Stimulated activated CD4-positive, alpha-beta T cell treated with anti-CD3 and anti-CD28 coated beads, TNF-alpha, amount 100 ng/mL, for 4 hours (primary cell): ENCODE data around the gene HMCN1.

ENCODE experiments used
- DNase-seq, 3 experiments: peaks; one replicate each; pipeline ENCODE4 v3.0.0-alpha.2; 2020; ENCODE audit warnings: low read depth in 3 of 3

HMCN1 gene

DNA sequence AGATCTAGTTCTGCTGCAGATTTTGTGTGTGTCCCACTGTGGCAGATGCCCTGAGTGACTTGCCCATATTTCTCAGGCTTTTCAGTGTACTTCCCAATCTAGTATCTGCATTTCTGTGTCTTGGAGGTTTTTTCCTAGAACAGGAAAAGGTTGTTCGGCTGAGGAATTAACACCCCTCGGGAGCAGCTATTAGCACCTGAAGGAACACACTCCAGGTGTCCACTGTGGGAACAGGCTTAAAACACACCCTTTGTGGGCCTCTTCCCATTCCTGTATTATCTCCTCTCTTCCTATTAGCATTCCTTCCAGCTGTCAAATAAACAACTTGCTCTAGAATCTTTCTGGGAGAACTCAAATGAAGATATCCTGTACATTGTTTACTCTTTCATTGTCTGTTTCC lies 178.3 kb downstream of the HMCN1 start:
- DNase-seq = no peak

DNA sequence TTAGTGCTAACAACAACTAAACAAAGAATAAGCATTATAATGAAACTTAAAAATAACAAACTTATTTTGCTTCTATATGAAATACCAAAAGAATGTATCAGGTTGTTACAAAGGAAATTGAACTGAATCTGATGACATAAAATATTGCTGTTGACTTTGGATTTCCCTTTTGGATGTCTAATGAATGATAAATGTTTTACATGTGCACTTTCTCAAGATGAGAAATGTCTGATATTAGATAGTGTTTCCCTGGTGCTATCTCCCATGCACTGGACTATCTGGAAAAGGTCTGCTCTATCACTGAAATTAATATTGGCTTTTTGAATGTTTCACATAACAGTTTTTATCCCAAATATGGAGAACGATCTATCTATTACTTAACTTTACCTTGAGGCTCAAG lies 179.9 kb downstream of the HMCN1 start:
- no peak for DNase-seq

DNA sequence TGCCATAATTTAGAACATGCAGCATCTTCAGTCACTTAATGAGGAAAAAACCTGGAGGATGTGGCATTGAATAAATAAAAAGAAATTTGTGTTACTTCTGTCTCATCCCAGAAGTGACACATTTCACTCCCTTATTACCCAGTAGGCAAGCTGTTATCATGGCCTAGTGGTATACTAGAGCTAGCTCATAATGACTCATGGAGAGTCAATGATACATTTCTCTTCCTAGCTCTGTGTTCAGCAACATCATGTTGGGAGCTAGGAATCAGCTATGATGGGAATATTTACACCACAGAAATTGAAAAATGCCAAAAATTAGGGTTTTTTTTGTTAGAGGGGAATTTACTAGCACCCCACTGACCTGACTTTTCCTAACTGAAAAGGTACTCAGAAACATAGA lies 182.7 kb downstream of the HMCN1 start:
- no peak for DNase-seq

DNA sequence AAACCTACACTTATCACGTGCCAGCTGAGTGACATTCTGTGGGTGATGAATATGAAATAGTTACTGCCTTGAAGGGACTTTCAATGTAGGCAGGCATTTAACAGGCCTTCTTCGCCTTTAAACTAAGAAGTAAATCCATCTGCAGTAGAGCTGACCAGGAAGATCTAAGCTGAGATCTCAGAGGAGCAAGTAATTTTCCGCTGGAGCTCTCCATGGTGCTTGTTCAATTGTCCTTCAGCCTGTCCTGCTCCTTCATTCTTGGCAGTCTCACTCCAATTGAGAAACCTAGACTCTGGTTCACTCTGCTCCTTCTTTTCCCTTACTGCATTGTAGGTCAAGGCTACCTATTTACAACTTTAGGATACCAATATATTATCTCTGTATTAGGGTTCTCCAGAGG lies 183.5 kb downstream of the HMCN1 start:
- DNase-seq = no peak

DNA sequence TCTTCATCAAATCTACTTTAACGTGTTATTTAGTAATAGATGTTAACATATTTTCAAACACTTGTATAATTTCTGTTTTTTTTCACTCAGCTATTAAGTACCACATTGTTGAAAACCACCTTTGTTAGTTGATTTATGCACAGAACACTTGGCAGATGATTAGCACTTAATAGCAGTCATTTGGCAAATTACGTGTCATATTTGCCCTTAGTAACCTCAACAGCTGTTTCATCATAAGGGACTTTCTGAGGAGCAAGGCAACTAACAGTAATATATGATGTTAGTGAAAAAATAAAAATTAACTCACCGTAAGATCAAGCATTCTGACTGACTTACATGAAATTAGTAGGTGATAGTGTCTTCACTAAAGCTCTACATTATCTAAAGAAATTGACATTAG lies 186.4 kb downstream of the HMCN1 start:
- DNase-seq = no peak

DNA sequence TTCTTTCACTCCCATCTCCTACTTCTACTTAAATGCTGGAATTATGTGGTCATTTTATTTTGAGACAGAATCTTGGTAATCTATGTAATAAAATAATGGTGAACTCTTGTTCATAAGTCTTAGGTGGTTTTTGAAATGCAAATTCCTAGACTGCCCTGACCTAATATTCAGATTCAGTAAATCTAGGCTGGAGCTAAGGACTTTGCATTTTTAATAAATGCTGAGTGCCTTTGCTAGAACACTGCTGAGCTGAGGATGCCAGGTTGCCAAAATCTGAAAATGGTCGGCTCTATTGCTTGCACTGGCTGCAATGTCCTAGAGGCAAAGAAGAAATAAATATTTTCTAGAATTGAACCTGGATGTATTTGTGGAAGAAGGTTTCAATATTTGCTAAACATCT lies 187.4 kb downstream of the HMCN1 start:
- no peak for DNase-seq

DNA sequence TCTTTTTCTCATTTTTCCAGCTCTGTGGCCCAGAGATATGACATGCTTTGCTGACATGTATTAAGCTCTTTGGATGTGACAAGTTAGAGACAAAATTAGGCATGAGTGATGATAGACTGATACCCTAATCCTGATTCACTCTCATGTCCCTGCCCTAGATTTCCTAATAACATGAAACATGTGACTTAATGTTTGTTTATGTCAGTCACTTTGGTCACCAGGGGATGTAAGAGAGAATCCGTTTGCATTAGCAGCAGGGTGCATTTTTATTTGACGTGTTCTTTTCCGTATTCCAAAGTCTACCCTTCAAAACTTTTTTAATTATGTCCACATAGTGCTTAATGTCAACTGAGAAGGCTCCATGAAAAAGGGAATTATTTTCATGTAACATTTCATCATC lies 192.4 kb downstream of the HMCN1 start:
- DNase-seq = no peak

DNA sequence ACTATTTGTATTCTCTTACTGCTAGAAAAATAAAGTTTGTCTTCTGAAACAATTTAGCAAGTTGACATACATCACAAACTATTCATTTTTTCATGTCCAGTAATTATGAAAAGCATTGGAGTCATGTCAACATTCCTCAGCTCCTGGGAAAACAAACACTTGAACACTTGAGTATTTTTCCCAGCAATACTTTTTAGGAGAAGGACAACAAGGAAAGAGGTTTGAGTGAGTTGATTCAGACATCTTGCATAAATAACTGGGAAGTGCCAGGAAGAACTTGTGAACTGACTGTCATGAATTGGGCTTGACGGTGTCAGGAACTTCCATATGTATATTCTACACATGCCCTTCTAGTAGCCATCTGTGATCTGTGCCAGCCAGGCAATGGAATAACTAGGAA lies 195.6 kb downstream of the HMCN1 start:
- no peak for DNase-seq

DNA sequence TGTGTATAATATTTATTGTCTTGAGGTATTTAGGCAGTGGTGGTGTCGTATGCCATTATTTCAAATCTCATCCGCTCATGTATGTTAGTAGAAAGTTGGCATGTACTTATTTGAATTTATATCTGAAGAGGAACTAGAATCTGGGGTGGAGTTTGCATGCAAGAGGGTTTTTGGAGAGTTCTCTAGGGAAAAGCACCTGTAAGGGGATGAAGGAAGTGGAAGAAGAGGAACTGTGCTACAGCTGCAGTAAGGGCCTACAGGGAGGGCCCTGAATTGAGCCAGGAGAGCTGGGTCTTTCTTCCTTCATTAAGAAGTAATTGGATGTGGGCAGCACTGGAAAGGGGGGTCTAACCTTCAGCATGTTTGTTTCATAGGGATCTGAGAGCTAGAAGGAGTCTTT lies 197.2 kb downstream of the HMCN1 start:
- DNase-seq = no peak

DNA sequence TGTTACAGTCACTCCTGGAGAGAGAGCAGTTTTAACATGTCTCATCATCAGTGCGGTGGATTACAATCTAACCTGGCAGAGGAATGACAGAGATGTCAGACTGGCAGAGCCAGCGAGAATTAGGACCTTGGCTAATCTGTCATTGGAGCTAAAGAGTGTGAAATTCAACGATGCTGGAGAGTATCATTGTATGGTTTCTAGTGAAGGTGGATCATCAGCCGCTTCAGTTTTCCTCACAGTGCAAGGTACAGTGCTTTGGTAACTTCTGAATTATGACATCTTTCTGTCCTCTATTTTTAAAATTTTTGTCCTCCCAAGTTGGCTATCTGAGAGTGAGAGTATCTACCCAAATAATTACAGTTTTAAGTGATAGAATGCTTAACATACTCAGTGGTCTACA lies 199.4 kb downstream of the HMCN1 start:
- DNase-seq = no peak

DNA sequence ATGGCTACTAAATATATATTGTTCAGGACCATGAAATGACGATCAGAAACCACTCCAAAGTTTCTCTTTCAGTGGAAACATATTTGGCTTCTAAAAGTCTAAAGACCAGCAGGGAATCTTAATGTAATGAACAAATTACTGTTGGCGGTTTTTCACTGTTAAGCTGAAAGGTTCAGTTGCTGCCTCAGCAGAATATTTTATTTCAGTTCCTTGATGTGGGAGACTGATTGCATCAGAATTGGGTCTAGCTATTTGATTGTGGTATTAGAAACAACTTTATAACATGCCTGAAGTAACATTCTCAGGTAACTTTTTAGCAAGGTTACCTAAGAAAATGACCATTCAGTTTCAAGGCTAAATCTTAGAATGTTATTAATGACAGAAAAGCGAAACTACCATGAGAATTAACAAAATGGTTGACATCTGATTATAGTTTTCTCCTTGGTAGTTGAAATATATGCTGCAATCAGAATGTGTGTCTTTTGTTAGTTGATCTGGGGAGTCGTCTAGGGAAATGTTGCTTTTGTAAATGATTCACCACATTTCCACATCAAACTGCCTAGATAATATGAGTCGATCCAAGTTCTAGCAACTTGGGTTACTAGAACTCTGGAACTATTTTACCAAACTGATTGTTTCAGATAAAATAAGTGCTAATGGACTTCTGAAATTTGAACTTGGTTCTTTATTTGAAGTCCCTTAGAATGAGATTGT lies 200.4 kb downstream of the HMCN1 start:
- no peak for DNase-seq

DNA sequence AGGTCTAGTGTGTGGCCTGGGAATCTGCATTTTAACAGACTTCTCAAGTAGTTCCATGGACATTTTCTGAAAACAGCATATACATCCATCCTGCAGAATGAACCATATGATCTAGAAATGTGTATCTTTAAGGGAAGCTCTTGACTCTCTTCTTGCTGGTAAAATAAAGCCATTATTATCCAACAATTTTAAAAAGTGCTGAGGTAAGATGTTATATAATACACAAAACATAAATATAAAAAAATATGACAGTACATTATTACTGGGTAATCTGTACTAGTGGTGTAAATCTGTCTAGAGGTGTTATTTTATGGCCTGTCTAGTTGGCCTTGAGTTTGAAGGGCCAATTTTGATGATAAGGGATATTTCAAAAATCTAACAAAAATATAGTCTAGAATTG lies 201.2 kb downstream of the HMCN1 start:
- no peak for DNase-seq

DNA sequence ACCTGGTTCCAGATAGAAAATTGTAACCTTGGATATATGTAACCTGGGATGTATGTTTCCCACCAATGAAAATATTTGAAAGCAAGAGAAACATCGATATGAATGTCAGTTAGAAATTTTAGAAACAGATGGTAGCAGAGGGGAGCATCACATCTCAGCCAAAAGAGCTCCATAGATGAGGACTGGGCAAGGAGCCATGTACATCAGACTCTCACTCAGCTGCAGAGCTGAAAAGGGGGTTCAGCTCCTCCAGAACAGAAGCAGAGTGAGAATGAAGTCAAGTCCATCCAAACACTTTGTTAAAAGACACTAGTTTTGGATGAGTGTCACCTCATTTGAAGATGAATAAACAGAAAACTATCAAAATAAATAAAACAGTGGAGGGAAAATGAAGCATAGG lies 202.4 kb downstream of the HMCN1 start:
- DNase-seq = no peak

DNA sequence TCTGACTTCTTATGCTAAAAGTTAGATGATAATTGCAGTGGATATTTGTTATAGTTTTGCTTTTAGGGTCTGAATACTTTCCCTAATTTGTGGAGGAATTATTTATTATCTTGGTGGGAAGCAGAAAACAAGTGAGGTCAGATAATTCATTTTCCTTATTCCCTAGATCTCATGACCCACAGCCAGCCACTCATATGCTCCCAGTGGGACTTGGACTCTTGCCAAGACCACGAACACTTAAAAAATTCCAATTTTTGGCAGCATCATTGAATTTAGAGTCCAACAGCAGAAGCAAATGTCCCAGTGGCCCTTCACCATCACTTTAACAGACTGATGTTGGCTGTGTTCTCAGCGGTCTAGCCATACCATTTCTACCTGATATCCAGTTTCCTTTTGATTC lies 204.2 kb downstream of the HMCN1 start:
- no peak for DNase-seq

DNA sequence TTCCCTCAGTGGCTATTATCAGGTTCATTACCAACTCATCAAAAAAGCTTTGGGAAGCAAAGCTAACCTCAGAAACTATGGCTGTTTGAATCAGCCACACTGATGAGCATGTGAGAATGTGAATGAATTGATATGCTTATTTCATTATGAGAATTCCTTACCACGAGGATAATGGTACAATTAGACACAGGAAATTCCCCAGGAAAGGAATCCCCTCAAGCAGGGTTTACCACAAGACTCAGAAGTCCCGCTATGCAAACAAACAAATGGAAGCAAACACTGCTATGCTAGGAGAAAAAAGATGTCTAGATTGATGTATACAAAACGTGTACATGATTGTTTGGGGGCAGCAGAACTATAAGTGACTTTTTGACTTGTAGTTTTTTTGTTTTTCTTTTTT lies 205.0 kb downstream of the HMCN1 start:
- DNase-seq = no peak

DNA sequence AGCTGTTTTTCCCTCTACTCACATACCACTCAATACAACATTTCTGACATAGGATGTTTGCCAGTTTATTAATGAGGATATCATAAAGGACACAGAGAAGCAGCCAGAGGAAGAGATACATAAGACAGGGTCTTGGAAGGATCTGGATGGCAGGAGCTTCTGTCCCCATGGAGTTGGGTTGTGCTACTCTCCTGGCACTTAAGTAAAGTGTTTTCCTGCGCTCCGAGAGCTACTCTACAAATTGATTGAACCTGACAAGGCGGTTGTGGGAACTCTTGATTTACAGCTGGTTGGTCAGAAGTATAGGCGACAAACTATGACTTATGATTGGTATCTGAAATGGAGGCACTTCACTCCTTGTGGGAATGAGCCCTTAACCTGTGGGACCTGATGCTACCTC lies 208.8 kb downstream of the HMCN1 start:
- no peak for DNase-seq

DNA sequence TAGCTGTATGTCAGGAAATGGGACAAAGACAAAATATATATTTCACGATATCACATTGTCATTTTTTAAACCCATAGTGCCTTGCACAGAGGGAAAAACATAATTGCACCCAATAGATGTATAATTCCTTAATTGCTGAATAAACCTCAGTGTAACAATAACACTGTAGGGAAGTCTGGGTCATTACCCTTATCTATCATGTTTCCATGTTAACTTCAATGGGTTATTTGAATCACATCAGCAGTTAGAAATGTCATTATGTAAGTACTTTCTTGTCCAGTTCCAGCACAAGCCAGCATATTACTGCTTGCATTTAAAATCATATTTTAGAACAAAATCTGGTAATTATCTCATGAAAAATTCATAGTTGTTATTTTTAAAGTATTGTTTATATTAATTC lies 222.7 kb downstream of the HMCN1 start:
- no peak for DNase-seq

DNA sequence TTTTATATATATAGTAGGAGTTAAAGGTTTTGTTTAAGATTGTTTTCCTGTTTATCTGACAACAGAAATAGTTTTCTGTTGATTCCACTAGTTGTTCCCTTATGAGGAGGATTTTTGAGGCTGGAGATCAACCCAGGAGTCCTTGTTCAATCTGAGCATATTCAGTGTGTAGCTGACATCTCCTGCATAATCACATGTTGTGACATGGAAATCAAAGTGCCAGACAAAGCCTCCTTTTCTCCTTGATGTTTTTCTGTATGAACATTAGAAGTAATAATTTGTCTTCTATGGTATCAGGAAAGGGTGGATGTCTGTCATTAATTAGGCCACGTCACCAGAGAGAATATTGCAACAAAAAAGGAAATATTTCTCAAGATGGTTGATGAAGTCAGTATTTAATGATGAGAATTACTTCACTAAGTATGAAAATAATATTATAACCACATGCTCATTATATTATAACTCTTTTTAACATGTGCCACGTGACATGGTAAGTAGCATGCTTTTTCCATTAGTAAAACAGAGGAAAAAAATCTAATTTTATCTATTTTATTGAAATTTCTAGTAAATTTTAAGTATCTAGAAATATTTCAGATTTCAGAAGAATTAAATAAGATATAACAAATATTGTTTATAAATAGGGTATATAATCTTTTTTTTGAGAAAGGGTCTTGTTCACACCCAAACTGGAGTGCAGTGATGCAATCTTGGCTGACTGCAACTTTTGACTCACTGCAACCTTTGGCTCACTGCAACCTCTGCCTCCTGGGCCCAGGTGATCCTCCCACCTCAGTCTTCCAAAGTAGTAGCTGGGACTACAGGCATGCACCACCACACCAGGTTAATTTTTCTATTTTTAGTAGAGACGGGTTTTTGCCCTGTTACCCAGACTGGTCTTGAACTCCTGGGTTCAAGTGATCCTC lies 223.5 kb downstream of the HMCN1 start:
- DNase-seq = no peak

DNA sequence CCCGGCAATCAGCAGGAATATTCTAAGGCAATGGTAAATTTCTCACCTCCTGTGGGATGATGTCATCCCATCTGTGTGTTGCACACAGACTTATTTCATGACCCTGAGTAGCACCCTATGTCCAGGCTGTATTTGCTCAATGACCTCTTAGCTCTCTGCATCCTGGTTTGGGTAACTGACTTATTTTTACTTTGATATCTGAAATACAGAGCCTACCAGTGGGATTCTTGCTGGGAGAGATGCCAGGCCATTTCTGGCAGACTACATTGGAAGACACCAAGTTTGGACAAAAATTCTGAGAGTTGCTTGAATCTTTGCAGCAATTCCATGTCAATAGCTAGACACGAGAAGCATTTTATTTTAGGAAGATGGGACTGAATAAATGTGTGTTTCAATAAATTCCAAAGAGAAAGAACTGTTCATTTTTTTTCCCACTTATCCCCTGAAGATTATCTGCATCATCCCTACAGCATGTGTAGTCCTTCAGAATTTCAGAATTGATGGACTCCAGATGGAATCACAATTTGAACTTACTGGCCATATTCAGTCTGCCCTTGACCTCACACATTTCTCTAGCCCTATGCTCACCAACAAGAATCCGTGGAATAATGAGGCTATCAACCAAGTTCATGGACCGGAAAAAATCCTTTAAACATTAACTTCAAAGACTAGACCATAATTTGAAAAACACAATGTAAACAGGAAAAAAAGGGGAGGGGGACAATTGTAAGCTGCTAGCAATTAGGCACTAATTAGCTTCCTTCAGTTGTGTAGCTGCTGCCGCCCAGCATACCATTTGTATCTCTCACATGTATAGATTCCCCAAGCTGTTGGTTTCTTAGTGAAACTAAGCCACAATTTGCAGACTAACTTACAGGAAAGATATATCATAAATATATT lies 226.5 kb downstream of the HMCN1 start:
- DNase-seq = no peak

DNA sequence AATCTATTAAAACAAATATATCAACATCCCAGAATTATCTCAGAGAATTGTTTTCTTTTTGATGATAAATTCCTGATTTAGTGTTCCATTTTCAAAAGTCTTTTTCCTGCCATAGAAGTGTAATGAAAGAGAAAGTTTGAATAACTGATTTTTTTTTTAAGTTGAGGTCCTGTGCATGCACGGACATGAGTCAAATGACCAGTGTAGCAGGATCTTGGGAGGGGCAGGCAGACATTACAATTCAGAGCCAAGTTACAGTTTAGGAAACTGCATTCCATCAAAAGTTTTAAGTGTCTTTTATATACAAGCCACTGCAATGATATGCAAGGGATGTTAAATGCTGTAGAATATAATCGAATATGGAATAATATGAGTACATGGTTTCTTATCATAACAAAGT lies 227.5 kb downstream of the HMCN1 start:
- DNase-seq = no peak

DNA sequence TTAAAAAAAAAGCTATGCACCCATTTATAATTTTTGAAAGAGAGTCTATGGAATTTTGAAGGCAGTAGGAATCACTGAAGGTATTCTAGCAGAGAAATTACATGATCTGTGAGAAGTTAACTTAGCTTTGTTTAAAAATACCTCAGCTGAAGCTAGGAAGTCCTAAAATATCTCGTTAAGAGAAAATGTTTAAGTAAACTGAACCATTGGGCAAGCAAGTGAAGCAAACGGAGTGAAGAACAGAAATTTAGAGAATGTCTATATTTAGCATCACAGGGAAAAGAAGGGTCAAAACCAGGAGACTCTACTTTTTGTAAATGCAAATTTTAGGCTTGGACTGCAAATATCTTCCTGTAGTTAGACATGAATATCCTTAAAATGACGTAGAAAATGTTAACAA lies 230.8 kb downstream of the HMCN1 start:
- no peak for DNase-seq

DNA sequence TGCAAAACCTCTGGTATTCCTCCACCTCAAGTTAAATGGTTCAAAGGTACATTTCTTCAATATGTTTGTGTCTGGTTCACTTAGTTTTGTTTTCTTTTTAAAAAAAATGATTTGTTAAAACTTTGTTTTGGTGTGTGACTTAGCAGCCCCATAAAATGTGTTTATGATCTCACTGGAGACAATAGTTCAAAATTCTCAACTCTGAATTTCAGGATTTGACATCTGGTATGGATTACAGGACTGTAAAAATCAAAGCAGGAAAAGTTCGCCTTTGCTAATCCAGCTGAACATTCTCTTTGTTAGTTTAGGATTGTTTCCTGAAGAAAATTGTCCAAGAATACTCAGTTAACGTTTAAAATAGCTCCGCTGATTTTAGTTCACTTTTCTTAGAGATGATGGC lies 231.7 kb downstream of the HMCN1 start:
- DNase-seq = no peak
